SK-N-SH (cell line): ENCODE results near the gene CDH4. TPM values are rescaled to one million over a fixed set of nuclear protein-coding genes. Genes with fewer than 3 reads are reported as not detected.

Source experiments
- CTCF ChIA-PET: fragments of 300-600, 350-600 bp; formaldehyde crosslinking; extraction: SDS; loops from one replicate; lab custom pipeline; 2021; lab: Yijun Ruan, JAX
- POLR2A ChIA-PET: fragments of 350-600 bp; sonication (Branson Sonifier 250); formaldehyde crosslinking; extraction: SDS; loops from one replicate; lab custom pipeline; 2020; ENCODE audit warnings: antibody characterized with exemption, inconsistent platforms; lab: Yijun Ruan, JAX
- DNase-seq: peaks from one replicate; pipeline ENCODE4 v3.0.0; 2012
- H2AFZ ChIP-seq: fragments of 200-600 bp; sonication (generic); 2 replicates; pipeline ENCODE4 v1.8.1; 2016; ENCODE audit warnings: antibody characterized with exemption, mild to moderate bottlenecking, low read depth
- H3F3A ChIP-seq: fragments of 200-600 bp; sonication (generic); replicated peaks from 2 replicates; pipeline ENCODE3; 2016; ENCODE audit warnings: antibody characterized with exemption, mild to moderate bottlenecking; ENCODE audit not compliant: insufficient read depth
- H3K27ac ChIP-seq, 2 experiments: fragments of 200-500 bp in 1 of 2; fragments of 200-600 bp in 1 of 2; sonication (Bioruptor generic) in 1 of 2; sonication (generic), shearing (Covaris generic) in 1 of 2; 2 replicates each; pipeline versions ENCODE4 v1.5.1 to v1.6.1; 2014 to 2016; ENCODE audit warnings: low read depth in 2 of 2, inconsistent platforms in 1 of 2, low read length in 1 of 2, mild to moderate bottlenecking in 1 of 2, mixed read lengths in 1 of 2
- H3K27me3 ChIP-seq: fragments of 200-600 bp; sonication (generic), shearing (Covaris generic); 2 replicates; pipeline ENCODE4 v1.6.1; 2016; ENCODE audit warnings: mixed run types; ENCODE audit not compliant: insufficient read depth
- H3K36me3 ChIP-seq, 2 experiments: fragments of 200-500 bp in 1 of 2; fragments of 200-600 bp in 1 of 2; sonication (Bioruptor generic) in 1 of 2; sonication (generic) in 1 of 2; replicated peaks in 1 of 2; 2 replicates each; pipeline versions ENCODE3 to v1.5.1; 2014 to 2016; ENCODE audit warnings: low read length in 1 of 2, mild to moderate bottlenecking in 1 of 2; ENCODE audit not compliant: insufficient read depth in 2 of 2, control insufficient read depth in 1 of 2
- H3K4me1 ChIP-seq, 2 experiments: fragments of 200-500 bp in 1 of 2; fragments of 200-600 bp in 1 of 2; sonication (Bioruptor generic) in 1 of 2; sonication (generic), shearing (Covaris generic) in 1 of 2; 2 replicates each; pipeline versions ENCODE4 v1.5.1 to v1.6.1; 2014 to 2016; ENCODE audit warnings: low read depth in 1 of 2, low read length in 1 of 2, mixed run types in 1 of 2; ENCODE audit not compliant: insufficient read depth in 2 of 2, control insufficient read depth in 1 of 2
- H3K4me2 ChIP-seq: fragments of 200-600 bp; sonication (generic), shearing (Covaris generic); 2 replicates; pipeline ENCODE4 v1.6.1; 2017; ENCODE audit warnings: mixed run types
- H3K4me3 ChIP-seq, 2 experiments: fragments of 200-500 bp in 1 of 2; fragments of 200-600 bp in 1 of 2; sonication (Bioruptor generic) in 1 of 2; sonication (generic), shearing (Covaris generic) in 1 of 2; 2 replicates each; pipeline versions ENCODE4 v1.5.1 to v1.8.1; 2014 to 2016; ENCODE audit warnings: low read depth in 2 of 2, inconsistent platforms in 1 of 2, low read length in 1 of 2, mild to moderate bottlenecking in 1 of 2, mixed read lengths in 1 of 2, moderate library complexity in 1 of 2
- H3K79me2 ChIP-seq: fragments of 200-600 bp; sonication (generic); 2 replicates; pipeline ENCODE4 v1.8.1; 2017; ENCODE audit warnings: mild to moderate bottlenecking; ENCODE audit not compliant: insufficient read depth
- H3K9ac ChIP-seq: fragments of 200-600 bp; sonication (generic); 2 replicates; pipeline ENCODE4 v1.6.1; 2017; ENCODE audit warnings: mixed run types
- H3K9me2 ChIP-seq: fragments of 200-600 bp; sonication (generic); 2 replicates; pipeline ENCODE4 v1.6.1; 2017; ENCODE audit warnings: mixed run types
- H3K9me3 ChIP-seq: fragments of 200-600 bp; sonication (generic); 2 replicates; pipeline ENCODE4 v1.6.1; 2017; ENCODE audit warnings: mixed run types, mild to moderate bottlenecking, moderate library complexity
- H4K20me1 ChIP-seq: fragments of 200-600 bp; sonication (generic); 2 replicates; pipeline ENCODE4 v1.6.1; 2017; ENCODE audit warnings: mild to moderate bottlenecking, mixed run types; ENCODE audit not compliant: insufficient read depth
- CHD2 ChIP-seq: fragments of 150-350 bp; IDR thresholded peaks from 2 replicates; pipeline ENCODE4 v1.6.1; 2018; ENCODE audit warnings: low read length; ENCODE audit not compliant: partially characterized antibody
- ELF1 ChIP-seq: IDR thresholded peaks from 2 replicates; pipeline ENCODE4 v1.4.0; 2012
- EZH2phosphoT487 ChIP-seq: fragments of 200-600 bp; sonication (generic); IDR thresholded peaks from 2 replicates; pipeline ENCODE4 v1.6.1; 2017; ENCODE audit warnings: low read depth, mixed run types, mild to moderate bottlenecking, antibody characterized with exemption, moderate library complexity, borderline replicate concordance
- FOSL2 ChIP-seq: IDR thresholded peaks from 2 replicates; pipeline ENCODE4 v1.4.0; 2012; ENCODE audit warnings: low read depth, mild to moderate bottlenecking, moderate library complexity, borderline replicate concordance
- FOXM1 ChIP-seq: IDR thresholded peaks from 2 replicates; pipeline ENCODE4 v1.4.0; 2012; ENCODE audit warnings: low read depth, mild to moderate bottlenecking
- GABPA ChIP-seq: IDR thresholded peaks from 2 replicates; pipeline ENCODE4 v1.4.0; 2012; ENCODE audit warnings: low read depth, mild to moderate bottlenecking
- GATA2 ChIP-seq: sonication (generic); formaldehyde crosslinking; IDR thresholded peaks from 2 replicates; pipeline ENCODE4 v1.5.0; 2020; ENCODE audit warnings: mild to moderate bottlenecking, missing genetic modification reagents
- IRF3 ChIP-seq: fragments of 150-350 bp; IDR thresholded peaks from 2 replicates; pipeline ENCODE4 v1.6.1; 2016; ENCODE audit warnings: mild to moderate bottlenecking, low read depth, low read length
- MAX ChIP-seq: IDR thresholded peaks from 2 replicates; pipeline ENCODE4 v1.4.0; 2012; ENCODE audit warnings: low read depth
- MXI1 ChIP-seq: IDR thresholded peaks from 2 replicates; pipeline ENCODE4 v1.6.1; 2012; ENCODE audit warnings: mild to moderate bottlenecking, low read depth, low read length, improper control_type of control experiment
- NRF1 ChIP-seq: IDR thresholded peaks from 2 replicates; pipeline ENCODE4 v1.6.1; 2012; ENCODE audit warnings: low read depth, mild to moderate bottlenecking, low read length
- RFX5 ChIP-seq: IDR thresholded peaks from 2 replicates; pipeline ENCODE4 v1.6.1; 2012; ENCODE audit warnings: mild to moderate bottlenecking, improper control_type of control experiment, low read length
- RXRA ChIP-seq: IDR thresholded peaks from 2 replicates; pipeline ENCODE4 v1.4.0; 2012; ENCODE audit warnings: low read depth, mild to moderate bottlenecking, borderline replicate concordance
- SMC3 ChIP-seq: IDR thresholded peaks from 2 replicates; pipeline ENCODE4 v1.6.1; 2012; ENCODE audit warnings: low read depth, low read length, improper control_type of control experiment
- TEAD4 ChIP-seq: IDR thresholded peaks from 2 replicates; pipeline ENCODE4 v1.4.0; 2012; ENCODE audit warnings: mild to moderate bottlenecking, borderline replicate concordance; ENCODE audit not compliant: insufficient read depth
- YY1 ChIP-seq: IDR thresholded peaks from 2 replicates; pipeline ENCODE4 v1.4.0; 2012; ENCODE audit warnings: low read depth, mild to moderate bottlenecking
- whole genome bisulfite sequencing: methylation state at CpG from one replicate; pipeline ENCODE4 v1.1.6; 2017; ENCODE audit warnings: low lambda C conversion rate; 5-methylcytosine and 5-hydroxymethylcytosine counted together
- polyA plus RNA-seq, 3 experiments: library from polyadenylated mRNA; depleted of rRNA; stranded (reverse); fragments of >200 nt; gene quantifications; 2 replicates each; pipeline ENCODE4 v1.2.3, GENCODE V29; 2012
- TF ChIP-seq, protein P1 (sequence below): fragments of 200-600 bp; sonication (generic); IDR thresholded peaks from 2 replicates; pipeline ENCODE4 v1.6.1; 2017; ENCODE audit warnings: antibody characterized with exemption, mild to moderate bottlenecking, moderate library complexity

CDH4 gene
- polyA plus RNA-seq, 1 of the 3 experiments (the other 2 are of a cell fraction), result not detected

DNA sequence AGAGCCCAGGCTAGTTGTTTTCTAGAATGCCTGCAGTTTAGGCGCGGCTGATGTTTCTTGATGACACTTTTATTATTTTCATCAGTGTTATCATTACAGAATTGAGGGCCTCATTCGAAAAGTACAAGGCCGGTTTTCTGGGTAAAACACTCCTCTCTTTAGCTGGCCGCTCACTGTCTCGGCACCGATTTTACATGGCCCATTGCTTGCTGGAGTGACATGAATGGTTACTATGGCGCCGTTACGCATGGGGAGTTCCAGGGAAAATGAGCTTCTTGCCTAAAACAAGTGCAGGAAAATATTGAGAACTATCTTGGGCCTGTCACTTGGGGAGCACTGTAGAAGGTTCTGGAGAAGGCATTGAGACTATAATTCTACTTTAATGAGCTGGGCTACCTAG, 317.8 kb downstream of the CDH4 start:
- 65% methylated on average over 10 of the region's 10 CpGs for WGBS
- no peak for DNase-seq
- Histone ChIP-seq H3K9ac (no peak overlapping the region), H2AFZ (no peak overlapping the region), H3K4me2 (no peak overlapping the region), H3K9me3 (no peaks in the 10 kb centered on the region), H3K4me1 (no peaks in the 10 kb centered on the region; a peak in 1 of 4 replicates), H3K36me3 (no peaks in the 10 kb centered on the region), H3K27ac (no peak overlapping the region), H3K4me3 (no peak overlapping the region), H3K9me2 (no peaks in the 10 kb centered on the region), H3F3A (no peaks in the 10 kb centered on the region), H3K79me2 (no peaks in the 10 kb centered on the region), H3K27me3 (no peaks in the 10 kb centered on the region), H4K20me1 (no peaks in the 10 kb centered on the region)
- TF ChIP-seq, protein P1, sequence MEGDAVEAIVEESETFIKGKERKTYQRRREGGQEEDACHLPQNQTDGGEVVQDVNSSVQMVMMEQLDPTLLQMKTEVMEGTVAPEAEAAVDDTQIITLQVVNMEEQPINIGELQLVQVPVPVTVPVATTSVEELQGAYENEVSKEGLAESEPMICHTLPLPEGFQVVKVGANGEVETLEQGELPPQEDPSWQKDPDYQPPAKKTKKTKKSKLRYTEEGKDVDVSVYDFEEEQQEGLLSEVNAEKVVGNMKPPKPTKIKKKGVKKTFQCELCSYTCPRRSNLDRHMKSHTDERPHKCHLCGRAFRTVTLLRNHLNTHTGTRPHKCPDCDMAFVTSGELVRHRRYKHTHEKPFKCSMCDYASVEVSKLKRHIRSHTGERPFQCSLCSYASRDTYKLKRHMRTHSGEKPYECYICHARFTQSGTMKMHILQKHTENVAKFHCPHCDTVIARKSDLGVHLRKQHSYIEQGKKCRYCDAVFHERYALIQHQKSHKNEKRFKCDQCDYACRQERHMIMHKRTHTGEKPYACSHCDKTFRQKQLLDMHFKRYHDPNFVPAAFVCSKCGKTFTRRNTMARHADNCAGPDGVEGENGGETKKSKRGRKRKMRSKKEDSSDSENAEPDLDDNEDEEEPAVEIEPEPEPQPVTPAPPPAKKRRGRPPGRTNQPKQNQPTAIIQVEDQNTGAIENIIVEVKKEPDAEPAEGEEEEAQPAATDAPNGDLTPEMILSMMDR, result no peak
- TF ChIP-seq GABPA, result no peak
- no peak for TF ChIP-seq TEAD4
- no peak for TF ChIP-seq RXRA
- no peak for TF ChIP-seq FOSL2
- TF ChIP-seq RFX5, result no peak
- TF ChIP-seq ELF1, result no peak
- TF ChIP-seq YY1, result no peak
- TF ChIP-seq IRF3, result no peak
- TF ChIP-seq CHD2, result no peak
- TF ChIP-seq NRF1, result no peak
- no peak for TF ChIP-seq EZH2phosphoT487
- no peak for TF ChIP-seq GATA2 (CRISPR knock-in tag)
- TF ChIP-seq SMC3, result no peak
- TF ChIP-seq FOXM1, result no peak
- no peak for TF ChIP-seq MAX
- CTCF ChIA-PET, result no interaction called here
- POLR2A ChIA-PET, result no interaction called here

DNA sequence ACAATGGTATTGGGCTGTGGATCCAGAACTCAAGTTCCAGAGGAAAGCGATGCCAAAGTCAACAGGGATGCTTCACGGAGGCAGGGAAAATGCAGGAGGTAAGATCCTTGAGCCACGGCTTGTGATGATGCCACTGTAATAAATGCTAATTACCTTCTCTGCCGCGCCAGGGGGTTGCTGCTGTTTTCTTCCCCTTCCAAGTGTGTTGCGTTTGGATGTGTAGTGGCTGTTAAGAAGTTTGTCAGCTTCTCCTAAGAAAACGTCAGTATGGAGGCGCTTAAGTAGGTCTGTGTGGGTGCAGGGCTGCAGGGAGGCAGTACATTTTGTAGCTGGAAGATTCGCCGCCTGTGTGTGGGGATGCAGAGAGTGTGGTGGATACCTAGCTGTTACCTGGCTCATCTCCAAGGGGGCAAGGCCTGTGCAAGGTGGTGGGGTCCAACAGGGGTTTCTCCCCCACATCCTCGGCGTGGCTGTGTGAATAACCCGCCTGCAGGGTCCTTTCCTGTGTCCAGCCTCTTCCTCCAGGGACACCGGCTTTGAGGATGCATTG, 318.7 kb downstream of the CDH4 start:
- Histone ChIP-seq H3K9me2 (no peaks in the 10 kb centered on the region), H3F3A (no peaks in the 10 kb centered on the region), H3K4me2 (no peak overlapping the region), H2AFZ (no peak overlapping the region), H3K27me3 (no peaks in the 10 kb centered on the region), H4K20me1 (no peaks in the 10 kb centered on the region), H3K36me3 (no peaks in the 10 kb centered on the region), H3K79me2 (no peaks in the 10 kb centered on the region), H3K27ac (no peak overlapping the region), H3K9me3 (no peaks in the 10 kb centered on the region), H3K4me1 (no peaks in the 10 kb centered on the region; a peak in 1 of 4 replicates), H3K4me3 (no peak overlapping the region), H3K9ac (no peak overlapping the region)
- ChIA-PET POLR2A (no interaction called here), CTCF (no interaction called here)
- TF ChIP-seq MXI1 (no peak), EZH2phosphoT487 (no peak)
- no peak for DNase-seq
- 68% methylated on average over 13 of the region's 14 CpGs for WGBS
